ENCODE results near the gene MEGF10.
"Not testable (repeated sequence)": the region's sequence is repeated elsewhere in the genome, so short reads cannot be mapped to it uniquely, and the experiment has no call there.

The MEGF10 gene

GRCh38 chr5:127290019-127290945 is at the start of gene MEGF10:
MEGF10 (plus strand) TSS chr5:127290796; CDS start chr5:127331309, 40,513 bp downstream.
- in situ Hi-C loops (cut with HindIII; ENCODE audit: low sequenced_read_pairs), result no loop called here

DNA sequence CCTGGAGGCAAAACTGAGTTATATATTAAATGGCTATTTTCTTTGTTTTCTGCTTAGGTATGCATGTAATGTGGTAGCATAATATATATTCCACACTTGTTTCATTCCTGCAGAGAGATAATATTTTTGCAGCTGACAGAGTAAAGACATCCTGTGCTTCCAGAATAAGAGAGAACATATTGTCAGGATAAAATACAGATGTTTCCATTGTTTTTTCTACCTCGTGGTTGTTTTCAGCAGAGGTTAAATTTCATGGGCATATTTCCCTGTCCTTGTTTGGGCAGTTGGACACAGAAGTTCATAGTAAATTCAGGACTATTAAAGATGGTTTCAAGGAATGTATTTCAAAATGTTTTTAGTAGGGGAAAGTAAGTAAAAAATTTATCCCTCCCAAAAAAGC is 47.6 kb upstream of the MEGF10 start:
- in situ Hi-C loops (cut with HindIII; ENCODE audit: low sequenced_read_pairs), result no loop called here

DNA sequence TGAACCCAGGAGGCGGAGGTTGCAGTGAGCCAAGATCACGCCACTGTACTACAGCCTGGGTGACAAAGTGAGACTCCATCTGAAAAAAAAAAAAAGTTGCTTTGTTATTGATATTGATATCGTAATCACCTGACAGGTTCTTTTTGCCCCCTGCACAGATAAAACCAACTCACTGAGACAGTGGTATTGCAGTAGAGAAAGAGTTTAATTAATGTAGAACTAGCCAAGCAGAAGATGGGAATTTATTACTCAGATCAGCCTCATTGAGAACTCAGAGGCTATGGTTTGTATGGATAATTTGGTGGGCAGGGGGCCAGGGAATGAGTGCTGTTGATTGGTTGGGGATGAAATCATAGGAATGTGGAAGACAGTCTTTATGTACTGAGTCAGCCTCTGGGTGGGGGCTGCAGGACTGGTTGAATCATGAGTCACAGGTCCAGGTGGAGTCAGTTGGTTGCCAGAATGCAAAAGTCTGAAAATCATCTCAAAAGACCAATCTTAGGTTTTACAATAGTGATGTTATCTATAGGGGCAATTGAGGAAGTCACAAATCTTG is 35.8 kb upstream of the MEGF10 start:
- in situ Hi-C loops (cut with HindIII; ENCODE audit: low sequenced_read_pairs), result no loop called here

GRCh38 chr5:127256886-127257597 is 33.6 kb upstream of the MEGF10 start:
- in situ Hi-C loops (cut with HindIII; ENCODE audit: low sequenced_read_pairs), result no loop called here

DNA sequence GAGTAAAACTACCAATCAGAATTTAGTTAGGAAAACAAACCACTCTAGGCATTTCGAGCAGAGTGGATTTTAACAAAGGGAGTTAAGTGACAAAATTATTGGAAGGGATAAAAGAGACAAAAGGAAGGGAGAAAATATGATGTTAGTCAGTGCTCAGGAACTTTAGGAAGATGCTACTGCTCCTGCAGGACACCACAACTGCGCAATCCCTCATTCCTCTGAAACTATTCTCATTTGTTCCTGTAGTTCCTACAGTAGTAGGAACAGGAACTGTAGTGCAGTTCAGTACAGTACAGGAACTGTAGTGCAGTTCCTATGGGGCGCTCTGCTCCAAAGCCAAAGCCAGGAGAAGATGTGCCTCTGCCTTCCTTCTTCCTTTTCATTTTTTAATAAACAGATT is 29.9 kb upstream of the MEGF10 start:
- in situ Hi-C loops (cut with HindIII; ENCODE audit: low sequenced_read_pairs), result no loop called here

DNA sequence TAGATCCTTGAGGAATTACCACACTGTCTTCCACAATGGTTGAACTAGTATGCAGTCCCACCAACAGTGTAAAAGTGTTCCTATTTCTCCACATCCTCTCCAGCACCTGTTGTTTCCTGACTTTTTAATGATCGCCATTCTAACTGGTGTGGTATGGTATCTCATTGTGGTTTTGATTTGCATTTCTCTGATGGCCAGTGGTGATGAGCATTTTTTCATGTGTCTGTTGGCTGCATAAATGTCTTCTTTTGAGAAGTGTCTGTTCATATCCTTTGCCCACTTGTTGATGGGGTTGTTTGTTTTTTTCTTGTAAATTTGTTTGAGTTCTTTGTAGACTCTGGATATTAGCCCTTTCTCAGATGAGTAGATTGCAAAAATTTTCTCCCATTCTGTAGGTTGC is 25.1 kb upstream of the MEGF10 start:
- in situ Hi-C loops (cut with HindIII; ENCODE audit: low sequenced_read_pairs), result not testable (repeated sequence)

- in situ Hi-C loops (cut with HindIII; ENCODE audit: low sequenced_read_pairs), result not testable (repeated sequence)
Observed at GRCh38 chr5:127268342-127268741, 22.3 kb upstream of the MEGF10 start.

DNA sequence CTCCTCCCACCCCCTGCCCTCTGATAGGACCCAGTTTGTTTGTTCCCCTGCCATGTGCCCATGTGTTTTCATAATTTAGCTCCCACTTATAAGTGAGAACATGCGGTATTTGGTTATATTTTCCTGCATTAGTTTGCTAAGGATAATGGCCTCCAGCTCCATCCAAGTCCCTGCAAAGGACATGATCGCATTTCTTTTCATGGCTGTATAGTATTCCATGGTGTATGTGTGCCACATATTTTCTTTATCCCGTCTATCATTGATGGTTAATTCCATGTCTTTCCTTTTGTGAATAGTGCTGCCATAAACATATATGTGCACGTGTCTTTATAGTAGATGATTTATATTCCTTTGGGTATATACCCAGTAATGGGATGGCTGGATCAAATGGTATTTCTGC is 19.9 kb upstream of the MEGF10 start:
- in situ Hi-C loops (cut with HindIII; ENCODE audit: low sequenced_read_pairs), result not testable (repeated sequence)

- in situ Hi-C loops (cut with HindIII; ENCODE audit: low sequenced_read_pairs), result no loop called here
Observed at GRCh38 chr5:127275641-127276193, 14.9 kb upstream of the MEGF10 start.

- in situ Hi-C loops (cut with HindIII; ENCODE audit: low sequenced_read_pairs), result no loop called here
Observed at GRCh38 chr5:127280491-127281220, 9.9 kb upstream of the MEGF10 start.

DNA sequence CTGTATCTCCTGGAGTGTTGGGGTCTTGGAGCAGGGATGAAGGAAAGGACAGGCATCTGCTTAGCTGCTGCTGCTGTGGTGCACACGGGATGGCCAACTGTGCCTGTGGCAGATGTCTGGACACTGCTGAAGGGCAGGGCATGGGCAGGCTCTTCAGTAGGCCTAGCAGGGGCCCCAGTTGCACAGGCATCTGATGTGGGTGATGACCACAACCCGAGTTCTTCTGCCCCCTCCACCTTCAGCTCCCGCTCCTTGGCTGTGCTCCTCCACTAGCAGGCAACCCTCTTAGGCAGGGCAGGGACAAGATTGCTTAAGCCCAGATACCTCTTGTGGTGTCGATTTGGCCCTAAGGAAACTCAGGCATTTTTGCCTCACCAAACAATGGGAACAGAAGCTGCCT is 9.0 kb upstream of the MEGF10 start:
- in situ Hi-C loops (cut with HindIII; ENCODE audit: low sequenced_read_pairs), result no loop called here

GRCh38 chr5:127288676-127289075 is 1.9 kb upstream of the MEGF10 start:
- in situ Hi-C loops (cut with HindIII; ENCODE audit: low sequenced_read_pairs), result no loop called here

GRCh38 chr5:127290946-127291693 is 524 bp downstream of the MEGF10 start:
- in situ Hi-C loops (cut with HindIII; ENCODE audit: low sequenced_read_pairs), result no loop called here

DNA sequence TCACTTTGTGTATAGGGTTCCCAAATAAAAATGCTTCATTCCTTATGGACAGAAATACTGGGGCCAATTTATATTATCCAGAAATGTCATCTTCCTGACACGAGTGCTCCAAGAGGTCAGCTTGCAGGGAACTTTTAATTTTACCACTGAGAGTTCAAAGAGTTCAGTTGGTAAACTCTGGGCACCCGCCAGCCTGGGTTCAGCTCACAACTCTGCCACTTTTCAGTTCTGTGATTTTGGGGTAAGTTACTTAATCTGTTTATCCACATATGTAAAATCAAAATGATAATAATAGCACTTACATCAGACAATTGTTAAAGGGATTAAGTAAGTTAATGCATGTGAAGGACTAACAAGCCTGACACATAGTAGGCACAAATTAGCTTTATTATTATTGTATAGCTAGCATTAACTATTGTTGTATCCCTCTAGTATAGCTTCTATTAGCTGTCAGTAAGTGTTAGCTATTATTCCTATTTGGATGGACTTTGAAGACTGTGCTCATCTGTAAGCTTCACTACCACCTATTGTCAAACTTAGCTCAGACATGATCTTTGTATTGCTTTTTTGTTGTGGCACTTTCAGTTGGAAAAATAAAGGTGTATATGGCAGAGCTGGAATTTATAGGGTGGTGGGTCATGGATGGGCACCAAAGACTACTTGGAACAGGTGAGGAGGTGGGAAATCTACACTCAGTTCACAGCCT is 1.6 kb downstream of the MEGF10 start:
- in situ Hi-C loops (cut with HindIII; ENCODE audit: low sequenced_read_pairs), result no loop called here

DNA sequence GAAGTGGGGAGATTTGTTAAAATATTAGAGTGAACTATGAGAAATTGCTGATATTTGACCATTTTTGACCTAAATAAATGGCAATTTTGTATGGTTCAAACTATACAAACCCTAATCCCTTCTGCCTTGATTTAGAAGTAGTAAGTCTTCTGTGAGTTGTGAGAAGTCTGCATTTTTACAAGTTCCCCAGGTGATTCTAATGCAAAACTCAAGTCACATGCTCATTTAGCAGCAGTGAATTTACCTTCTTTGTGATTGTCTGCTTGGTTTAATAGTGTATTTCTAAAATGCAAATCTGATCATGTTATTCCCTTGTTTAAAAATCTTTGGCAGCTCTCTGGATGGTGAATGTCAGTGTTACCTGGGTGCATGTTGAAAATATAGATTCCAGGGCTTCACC is 2.8 kb downstream of the MEGF10 start:
- in situ Hi-C loops (cut with HindIII; ENCODE audit: low sequenced_read_pairs), result no loop called here

- in situ Hi-C loops (cut with HindIII; ENCODE audit: low sequenced_read_pairs), result no loop called here
Observed at GRCh38 chr5:127294829-127295228, 4.2 kb downstream of the MEGF10 start.

DNA sequence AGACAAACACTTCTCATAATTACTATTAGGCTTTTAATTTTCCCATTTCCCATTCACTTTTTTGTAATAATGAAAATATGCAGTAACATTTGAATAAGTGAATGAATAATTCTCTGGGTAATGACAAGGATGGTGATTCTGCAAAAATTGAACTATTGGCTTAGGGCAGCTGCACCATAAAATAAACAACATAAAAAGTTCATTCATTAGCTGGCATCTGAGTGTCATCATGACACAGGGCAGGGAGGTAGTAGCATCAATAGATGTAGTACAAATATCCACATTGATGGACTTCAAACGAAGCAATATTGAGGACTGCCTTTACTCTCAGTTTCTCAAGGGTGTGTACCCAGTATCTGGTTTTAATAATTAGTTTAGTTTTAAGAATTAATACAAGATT is 4.9 kb downstream of the MEGF10 start:
- in situ Hi-C loops (cut with HindIII; ENCODE audit: low sequenced_read_pairs), result no loop called here

DNA sequence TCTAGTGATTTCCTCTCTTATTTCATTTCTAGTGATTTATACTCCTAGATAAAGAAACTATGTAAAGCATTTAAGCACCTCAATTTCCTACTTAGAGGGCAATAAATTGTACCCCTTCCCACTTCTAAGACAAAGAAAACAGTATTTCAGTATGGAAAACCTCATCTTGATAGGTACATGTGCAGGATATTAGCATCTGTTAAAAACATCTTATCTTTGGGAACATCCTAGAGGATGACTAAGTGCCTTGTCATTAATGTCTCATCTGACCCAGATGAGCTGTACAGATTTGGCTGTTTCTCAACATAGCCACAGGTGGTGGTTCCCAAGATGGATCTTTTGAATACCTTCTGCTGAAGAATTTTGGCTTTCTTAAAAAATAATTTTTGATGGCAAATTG is 5.7 kb downstream of the MEGF10 start:
- in situ Hi-C loops (cut with HindIII; ENCODE audit: low sequenced_read_pairs), result no loop called here

GRCh38 chr5:127296894-127297293 is 6.3 kb downstream of the MEGF10 start:
- in situ Hi-C loops (cut with HindIII; ENCODE audit: low sequenced_read_pairs), result not testable (repeated sequence)

Measured in DLD1 (cell line).